NCI-H1694 treated with DMSO at 0.1 percent for 48 hours (cell line): ENCODE data around the gene LIN7B.
"Not testable (repeated sequence)": the region's sequence is repeated elsewhere in the genome, so short reads cannot be mapped to it uniquely, and the experiment has no call there.

Experiments used
- DNase-seq: peaks from one replicate; lab custom pipeline; 2025; lab: John Stamatoyannopoulos, UW

Gene LIN7B

DNA sequence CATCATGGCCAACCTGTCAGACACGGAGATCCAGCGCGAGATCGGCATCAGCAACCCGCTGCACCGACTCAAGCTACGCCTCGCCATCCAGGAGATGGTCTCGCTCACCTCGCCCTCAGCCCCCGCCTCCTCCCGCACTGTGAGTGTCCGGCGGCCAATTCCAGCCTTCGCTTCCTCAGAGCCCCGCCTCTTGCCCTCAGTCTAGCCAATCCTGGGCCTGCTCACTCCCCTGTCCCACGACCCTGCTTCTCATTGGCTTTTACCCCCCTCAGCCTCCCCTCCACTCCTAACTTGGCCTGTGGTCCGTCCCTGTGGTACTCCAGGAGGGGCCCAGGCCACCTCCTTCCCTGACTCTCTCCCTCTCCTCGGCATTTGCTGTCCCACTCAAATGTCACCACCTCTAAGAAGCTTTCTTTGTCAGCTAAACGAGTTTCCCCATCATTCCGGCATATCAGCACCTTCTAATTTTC lies 28.7 kb downstream of the LIN7B start:
- peak; percentile 71 for DNase-seq

DNA sequence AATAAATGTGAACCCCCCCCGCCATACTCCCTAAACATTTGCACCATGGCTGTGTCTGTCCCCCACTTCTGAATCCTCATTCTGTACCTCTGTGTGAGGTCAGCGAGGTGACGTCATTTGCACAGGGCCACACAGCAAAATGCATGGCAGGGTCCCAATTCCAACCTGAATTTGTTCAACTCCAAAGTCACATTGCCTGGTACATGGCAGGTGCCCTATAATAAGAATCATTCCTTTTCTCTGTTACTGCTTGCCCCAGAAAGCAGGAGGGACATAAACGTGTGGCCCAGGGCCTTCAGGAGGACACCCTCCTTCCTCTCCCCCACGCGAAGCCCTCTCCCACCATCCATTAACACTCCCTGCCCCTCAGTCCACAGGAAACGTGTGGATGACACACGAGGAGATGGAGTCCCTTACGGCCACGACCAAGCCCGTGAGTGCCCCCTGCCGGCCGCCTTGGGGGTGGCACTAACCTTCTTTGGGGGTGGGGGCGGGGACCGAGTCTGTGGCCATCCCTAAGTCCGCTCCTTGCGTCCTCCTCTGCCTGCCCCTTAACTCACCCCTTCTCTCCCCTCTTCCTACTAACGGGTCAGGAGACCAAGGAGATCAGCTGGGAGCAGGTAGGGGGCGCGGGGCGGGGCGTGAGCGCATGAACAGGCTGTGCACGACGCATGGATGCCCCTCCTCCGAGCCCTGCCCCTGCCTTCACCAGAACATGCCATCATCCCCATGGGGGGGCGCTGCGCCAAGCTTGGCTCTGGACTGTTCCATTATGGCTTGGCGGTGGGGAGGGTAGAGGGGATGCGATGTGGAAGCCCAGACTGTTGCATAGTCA lies 31.6 kb downstream of the LIN7B start:
- DNase-seq, result peak; percentile 90

DNA sequence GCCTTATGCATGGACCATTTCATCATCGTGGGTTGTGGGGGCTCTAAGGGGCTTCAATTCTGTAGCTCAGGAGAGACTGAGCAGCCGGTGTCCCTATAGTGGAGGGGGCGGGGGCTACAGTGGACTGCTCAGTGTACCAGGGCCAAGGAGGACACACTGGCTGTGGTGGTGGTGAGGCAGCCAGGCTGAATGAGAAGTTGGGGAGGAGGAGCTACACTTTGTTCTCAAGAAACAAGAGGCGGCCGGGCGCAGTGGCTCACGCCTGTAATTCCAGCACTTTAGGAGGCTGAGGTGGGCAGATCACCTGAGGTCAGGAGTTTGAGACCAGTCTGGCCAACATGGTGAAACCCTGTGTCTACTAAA lies 32.2 kb downstream of the LIN7B start:
- not testable (repeated sequence) for DNase-seq

DNA sequence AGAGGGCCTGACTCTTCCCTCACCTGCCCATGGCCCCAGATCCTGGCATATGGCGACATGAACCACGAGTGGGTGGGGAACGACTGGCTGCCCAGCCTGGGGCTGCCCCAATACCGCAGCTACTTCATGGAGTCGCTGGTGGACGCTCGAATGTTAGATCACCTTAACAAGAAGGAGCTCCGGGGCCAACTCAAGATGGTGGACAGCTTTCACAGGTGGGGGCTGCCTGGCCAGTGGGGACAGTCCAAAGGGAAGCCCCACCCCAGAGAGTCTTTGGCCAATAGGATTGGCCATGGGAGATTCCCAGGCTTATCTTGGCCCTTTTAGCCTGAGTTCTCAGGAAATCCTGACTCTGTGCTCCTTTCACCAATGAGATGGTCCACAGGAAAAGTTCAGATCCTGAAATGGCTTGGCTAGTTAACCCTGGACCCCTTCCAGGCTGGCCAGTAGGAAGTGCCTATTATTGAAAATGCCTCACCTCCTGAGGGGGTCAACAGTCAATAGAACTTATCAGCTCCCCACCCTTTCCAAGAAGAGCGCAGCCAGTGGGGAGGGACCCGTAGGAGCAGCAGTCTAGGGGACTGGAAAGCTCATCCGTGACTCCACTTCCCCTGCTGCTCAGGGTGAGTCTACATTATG lies 34.0 kb downstream of the LIN7B start:
- DNase-seq, result no peak

DNA sequence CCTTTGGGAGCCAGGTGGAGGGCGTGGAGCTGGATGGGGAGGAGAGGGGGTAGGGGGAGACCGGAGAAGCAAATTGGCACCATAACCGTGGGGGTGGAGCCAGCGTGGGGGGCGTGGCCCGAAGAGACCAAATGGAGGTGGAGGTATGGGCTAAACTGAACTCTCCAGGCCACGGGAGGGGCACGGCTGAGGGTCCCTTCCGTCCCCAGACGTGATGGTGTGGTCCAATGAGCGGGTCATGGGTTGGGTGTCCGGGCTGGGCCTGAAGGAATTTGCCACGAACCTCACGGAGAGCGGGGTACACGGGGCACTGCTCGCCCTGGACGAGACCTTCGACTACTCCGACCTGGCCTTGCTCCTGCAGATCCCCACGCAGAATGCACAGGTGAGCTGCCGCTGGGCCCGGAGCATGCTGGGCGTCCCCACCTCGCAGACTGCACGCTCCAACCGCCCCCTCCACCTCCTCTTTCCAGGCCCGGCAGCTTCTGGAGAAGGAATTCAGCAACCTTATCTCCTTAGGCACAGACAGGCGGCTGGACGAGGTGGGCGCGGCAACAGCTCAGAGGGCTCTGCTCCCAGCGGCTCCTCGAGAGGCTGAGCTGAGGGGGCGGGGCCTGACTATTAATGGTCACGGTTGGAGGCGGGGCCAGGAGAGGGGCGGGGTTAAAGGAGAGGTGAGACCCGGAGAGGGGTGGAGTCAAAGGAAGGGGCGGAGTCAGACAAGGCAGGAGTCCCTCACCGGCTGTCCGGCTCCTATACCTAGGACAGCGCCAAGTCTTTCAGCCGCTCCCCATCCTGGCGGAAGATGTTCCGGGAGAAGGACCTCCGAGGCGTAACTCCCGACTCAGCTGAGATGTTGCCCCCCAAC lies 34.8 kb downstream of the LIN7B start:
- peak; percentile 80 for DNase-seq

DNA sequence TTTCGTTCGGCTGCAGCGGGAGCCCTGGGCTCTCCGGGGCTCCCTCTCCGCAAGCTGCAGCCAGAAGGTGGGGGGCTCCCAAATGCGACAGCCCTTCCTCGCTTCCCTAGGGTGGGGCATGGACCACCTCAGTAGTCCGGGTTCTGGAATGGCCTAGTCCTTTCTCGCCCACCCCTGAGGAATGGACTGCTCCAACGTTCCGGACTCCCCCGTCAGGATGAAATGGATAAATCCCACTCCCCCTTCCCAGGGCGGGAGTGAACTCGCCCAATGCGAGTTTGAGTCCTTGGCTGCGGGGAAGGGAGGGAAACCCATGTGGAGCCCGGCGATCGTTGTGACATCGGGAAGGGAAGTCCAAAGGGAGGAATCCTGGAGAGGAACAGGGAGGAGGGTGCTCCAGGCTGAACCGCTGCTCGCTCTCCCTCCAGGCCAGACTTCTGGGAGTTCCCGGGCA lies 35.5 kb downstream of the LIN7B start:
- peak; percentile 64 for DNase-seq

DNA sequence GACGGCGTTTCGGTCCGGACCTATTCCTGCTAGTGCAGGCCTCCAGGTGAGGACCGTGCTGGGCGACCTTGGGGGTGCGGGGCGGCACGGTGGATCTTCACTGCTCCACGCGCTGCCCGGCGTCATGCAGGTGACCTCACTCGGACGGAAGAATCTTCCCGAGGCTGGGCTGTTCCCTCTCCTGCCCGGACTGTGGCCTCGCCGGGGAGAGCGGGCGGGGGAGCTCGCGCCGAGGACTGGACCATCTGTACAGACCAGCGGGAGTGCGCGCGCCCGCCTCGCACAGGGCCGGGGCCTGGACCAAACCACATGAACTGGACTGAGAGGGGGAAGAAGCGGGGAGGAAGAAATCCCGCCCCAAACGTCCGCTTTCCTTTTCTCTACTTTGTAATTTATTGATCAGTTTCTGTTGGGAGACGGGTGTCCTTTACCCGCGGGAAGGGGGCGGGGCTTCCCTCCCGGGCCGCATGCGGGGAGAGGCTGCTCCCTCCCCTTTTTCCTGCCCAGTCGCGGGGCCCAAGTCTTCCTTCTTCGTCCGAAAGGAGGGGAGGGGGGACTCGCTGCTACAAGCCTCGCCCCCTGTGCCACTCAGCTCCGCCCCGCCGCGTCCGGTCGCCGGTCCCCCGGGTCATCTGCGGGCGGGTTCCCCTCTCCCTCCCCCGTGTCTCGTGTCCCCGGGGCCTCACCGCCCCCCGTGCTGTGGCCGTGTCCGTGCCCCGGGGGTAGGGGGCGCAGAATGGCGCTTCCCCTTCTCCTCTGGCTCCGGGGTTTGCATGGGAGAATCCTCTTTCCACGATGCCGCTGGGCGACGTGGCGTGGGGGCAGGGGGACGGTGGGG lies 36.2 kb downstream of the LIN7B start:
- DNase-seq, result peak; percentile 63

DNA sequence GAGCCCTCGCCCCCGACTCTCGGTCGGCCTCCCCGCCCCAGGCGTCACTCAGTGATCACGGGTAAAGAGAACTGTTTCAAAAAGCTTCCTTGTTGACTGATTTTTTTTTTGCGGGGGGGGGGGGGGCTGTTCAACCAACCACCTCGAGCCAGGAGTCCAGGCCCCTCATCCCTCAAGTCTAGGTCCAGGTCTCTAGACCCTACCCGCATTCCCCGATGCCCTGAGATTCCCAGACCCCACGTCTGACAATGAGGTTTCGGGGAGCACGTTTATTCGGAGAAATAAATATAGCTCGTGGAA lies 36.7 kb downstream of the LIN7B start:
- DNase-seq, result no peak

DNA sequence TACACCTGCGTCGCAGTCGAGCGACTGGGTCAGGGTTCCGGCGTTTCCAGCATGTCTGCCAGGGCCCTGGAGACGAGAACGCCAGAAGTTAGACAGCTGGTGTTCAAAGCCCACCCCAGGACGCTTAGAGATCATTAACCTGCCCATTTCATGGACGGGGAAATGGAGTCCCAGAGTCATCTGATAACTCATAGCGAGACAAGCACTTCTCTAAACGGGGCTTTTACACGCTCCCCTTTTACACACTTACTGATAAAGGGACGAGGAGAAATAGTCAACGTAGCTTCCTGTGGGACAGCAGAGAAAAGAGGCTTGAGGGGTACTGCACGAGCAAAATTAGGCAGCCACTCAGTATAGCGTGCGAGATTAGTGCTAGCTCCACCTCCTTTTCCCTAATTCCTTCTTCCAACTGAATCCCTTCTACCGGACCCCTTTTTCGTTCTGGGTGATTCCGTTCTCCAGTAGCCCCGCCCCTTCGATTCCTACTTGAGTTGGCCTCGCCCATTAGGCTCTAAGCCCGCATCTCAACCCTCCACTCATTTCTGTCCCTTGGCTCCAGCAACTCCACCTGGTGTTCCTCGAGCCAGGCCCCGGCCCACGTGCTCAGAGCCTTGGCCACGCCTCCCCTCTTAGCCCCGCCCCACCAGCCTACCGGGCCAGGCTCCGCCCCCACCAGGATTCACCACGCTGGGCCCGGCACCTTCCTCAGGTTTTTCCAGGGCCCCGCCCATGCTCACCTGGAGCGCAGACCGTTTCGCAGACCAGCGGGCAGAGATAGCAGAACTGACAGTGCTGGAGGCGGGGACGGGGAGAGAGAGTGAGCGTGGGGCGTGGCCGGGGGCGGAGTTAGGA lies 37.3 kb downstream of the LIN7B start:
- DNase-seq, result no peak

DNA sequence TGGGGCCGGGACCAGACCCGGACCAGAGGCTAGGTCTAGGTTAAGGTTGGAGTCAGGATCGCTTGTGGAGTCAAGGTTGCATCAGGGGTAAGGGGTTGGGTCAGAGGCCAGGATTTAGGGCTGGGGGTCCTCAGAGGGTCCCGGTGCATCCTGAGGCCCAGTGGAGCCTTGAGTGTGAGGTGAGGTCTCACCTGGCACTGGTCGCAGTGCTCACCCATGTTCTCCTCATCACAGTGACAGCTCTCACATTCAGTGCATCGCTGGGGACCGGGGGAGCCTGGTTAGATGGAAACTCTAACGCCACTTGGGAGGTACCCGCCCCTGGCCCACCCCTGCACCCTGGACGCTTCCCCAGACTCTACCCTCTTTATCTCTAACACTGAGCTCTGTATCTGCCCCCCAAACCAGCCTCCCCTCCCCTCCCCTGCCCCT lies 38.0 kb downstream of the LIN7B start:
- DNase-seq, result no peak

DNA sequence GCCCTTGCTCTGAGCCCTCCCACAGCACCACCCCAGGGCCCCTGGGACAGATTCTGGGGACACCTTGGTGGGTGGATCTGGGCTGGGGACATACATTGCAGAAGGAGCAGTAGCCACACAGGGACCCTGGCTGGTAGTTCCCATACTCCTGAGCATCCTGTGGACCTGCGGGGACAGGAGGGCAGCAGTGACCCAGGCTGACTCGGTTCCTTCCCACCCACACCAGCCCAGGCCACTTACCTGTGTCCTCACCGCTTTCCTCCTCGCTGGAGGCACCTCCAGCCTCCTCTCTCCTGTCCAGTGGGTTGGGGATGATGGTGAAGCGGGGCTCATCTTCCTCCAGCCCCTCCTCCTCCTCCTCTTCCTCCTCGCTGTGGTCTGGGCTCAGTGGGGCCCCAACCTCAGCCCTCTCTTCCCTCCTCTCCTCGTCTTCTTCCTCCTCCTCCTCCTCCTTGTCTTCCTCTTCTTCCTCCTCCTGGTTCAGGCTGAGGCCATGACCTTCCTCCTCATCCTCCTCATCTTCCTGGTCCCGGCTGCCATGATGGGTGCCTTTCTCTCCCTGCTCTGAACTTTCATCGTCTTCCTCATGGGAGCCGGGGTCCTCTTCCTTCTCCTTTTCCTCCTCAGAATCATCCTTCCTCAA lies 39.1 kb downstream of the LIN7B start:
- no peak for DNase-seq

DNA sequence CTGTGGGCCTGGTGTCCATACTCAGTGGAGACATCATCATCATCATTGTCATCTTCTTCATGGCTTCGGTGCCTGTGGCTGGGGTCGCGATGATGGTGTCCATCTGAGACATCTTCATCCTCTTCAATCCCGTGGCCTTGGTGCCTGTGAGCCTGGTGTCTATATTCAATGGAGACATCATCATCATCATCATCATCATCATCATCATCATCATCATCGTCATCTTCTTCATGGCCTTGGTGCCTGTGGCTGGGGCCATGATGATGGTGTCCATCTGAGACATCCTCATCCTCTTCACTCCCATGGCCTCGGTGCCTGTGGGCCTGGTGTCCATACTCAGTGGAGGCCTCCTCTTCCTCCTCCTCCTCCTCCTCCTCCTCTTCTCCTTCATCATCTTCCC lies 40.1 kb downstream of the LIN7B start:
- DNase-seq, result no peak

DNA sequence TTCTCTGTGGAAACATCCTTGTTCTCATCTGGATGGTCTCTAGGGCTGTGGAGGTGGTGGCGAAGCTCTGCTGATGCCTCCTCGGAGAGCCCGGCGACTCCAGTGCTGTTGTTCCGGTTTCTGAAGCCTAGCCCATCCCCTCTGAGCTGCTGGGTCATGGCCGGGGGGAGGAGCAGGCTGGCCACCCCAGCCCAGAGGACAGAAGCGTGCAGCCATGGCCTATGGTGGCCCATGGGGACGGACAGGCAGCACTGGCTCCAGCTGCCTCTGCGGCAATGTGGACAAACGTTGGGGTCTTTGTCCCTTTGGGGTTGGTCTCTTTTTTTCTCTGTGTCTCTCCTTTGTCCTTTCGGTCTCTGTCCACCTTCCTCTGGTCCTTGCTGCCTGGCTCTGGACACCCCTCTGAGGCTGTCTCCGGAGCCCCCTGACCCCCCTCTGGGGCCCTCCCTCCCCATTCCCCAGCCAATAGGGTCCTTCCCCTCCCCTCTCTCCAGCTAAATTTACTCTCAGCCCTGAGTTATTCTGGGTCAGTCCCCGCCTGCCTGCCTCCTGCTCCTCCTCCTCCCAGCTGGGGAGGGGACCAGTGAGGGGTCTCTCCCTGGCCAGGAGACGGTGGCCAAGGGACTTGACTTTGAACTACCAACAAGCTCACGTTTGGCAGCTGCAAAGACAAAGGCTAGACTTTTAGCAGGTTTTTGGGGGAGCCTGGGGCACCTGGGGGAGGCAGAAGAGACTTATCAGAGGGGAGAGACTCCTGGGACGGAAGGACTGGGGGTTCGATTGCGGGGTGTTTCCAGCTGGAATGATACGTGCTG lies 41.0 kb downstream of the LIN7B start, which contains the start of gene HRC:
Gene HRC (minus strand): TSS at position 392 of the 815 bp plus-strand sequence. CDS start 159 bp downstream, at position 233.
- no peak for DNase-seq

DNA sequence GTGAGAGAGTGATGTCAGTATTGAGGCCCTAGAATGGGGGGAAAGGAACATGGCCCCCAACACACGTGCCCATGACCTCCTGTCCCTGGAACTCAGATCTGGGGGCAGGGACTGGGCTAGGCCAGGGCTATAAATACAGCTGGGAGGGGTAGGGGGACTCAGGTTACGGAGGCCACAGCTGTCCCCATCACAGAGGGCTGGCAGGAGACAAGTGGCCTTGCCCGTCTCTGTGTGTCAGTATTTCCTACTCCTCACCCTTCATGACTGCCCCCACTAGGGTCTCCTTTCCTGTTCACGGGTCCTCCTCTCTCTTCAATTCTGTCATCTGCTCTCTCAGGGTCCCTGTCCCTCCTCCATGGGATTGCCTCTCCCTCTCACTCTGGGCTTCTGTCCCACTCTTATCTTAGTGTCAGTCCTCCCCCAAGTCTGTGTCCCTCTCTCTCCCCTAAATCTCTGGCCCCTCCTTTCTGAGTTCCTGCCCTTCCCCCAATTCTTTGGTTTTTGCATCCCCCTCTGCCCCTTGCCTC lies 41.7 kb downstream of the LIN7B start:
- DNase-seq, result no peak

DNA sequence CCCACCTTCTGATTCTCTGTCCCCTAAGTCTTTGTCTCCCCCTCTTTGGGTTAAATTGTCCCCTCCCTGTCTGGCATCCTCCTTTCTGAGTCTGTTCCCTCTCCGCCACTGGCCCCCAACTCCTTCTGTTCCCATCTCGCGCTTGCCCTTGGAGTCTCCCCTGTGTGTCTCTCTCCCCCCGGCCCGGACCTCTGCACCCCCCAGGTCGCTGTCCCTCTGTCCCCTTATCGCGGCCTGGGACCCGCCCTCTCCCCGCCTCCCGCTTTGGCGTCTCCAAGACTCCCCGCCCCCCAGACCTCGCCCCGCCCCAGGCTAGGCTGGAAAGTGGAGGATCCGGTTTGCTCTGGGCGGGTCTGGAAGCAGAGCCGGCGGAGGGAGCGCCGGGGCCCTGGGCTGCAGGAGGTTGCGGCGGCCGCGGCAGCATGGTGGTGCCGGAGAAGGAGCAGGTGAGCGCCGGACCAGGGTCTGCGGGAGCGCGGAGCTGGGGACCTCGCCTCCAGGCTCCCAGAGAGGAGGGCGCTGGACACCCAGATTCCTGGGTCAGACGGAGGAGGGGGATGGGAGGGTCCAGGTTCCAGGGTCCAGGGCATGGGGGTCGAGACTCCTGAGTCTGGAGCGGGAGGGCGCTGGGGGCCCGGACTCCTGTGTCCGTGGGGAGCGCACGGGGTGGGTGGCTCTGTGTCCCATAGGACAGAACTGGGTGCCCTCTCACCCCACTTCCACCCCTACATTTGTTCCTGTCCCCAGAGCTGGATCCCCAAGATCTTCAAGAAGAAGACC lies 43.5 kb downstream of the LIN7B start, which contains the start of gene TRPM4:
Gene TRPM4 (plus strand): TSS at position 348 of the 780 bp plus-strand sequence. CDS start 75 bp downstream, at position 423.
- DNase-seq, result peak; percentile 29

DNA sequence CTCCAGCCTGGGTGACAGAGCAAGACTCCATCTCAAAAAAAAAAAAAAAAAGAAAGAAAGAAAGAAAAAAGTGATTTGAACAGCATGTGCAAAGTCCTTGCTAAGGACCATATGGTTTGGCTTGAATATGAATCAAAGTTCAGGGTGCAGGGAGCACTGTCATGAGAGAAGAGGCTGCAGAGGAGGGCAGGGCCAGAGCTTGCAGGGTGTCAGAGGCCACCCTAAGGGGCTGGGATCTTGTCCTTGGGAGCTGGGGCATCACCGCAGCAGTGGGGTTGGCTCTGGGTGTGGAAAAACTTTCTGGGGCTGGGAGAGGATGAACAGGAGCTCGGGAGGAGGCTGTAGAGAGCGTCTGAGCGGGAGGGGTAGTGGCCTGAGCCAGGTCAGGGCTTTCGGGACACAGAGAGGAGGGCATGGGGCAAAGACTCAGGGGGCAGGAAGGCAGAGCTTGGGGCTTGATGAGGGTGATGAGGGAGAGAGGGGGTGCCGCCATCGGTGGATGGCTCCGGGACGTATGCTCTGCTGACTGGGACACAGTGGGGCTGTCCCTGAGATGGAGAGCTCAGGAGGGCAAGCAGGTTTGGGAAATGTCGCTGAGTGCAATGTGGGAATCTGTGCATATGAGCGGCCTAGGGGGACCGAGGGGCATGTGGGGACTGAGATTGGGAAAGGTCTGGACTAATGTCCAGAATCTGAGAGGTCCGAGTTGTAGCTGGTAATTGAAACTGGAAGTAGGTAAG lies 46.5 kb downstream of the LIN7B start:
- no peak for DNase-seq

DNA sequence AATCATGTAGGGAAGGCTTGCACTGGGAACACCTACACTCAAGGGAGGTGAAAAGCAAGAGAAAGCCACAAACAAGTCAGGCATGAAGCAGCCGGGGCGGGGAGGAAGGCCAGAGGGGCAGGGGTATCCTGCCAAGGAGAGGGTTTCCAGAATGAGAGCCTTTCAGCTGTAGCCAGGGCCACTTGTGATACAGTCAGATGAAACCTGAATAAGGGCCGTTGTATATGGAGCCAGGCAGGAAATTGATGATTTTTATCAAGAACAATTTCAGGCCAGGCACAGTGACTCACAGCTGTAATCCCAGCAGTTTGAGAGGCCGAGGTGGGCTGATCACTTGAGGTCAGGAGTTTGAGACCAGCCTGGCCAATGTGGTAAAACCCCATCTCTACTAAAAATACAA lies 47.8 kb downstream of the LIN7B start:
- no peak for DNase-seq
